GM12891 (cell line): ENCODE measurements around the gene SMIM5.

Experiments
- DNase-seq: peaks from one replicate; pipeline ENCODE4 v3.0.0; 2011; ENCODE audit warnings: low spot score; ENCODE audit not compliant: insufficient read length
- FAIRE-seq: peaks from 2 replicates; lab custom pipeline; 2011; peaks lifted over from hg19 to GRCh38; lab: Jason Lieb, UNC
- PAX5 ChIP-seq: IDR thresholded peaks from 2 replicates; pipeline ENCODE4 v1.6.1; 2011; ENCODE audit warnings: low read length, moderate library complexity, mild to moderate bottlenecking; ENCODE audit not compliant: insufficient read depth, severe bottlenecking
- POLR2A ChIP-seq: IDR thresholded peaks from 2 replicates; pipeline ENCODE4 v1.6.1; 2011; ENCODE audit warnings: low read depth, low read length, control low read depth
- POLR2AphosphoS5 ChIP-seq: IDR thresholded peaks from 2 replicates; pipeline ENCODE4 v1.6.1; 2011; ENCODE audit warnings: low read depth, low read length, control low read depth
- POU2F2 ChIP-seq: IDR thresholded peaks from 2 replicates; pipeline ENCODE4 v1.6.1; 2011; ENCODE audit warnings: low read depth, mild to moderate bottlenecking, control low read depth, low read length, moderate library complexity
- SPI1 ChIP-seq: IDR thresholded peaks from 2 replicates; pipeline ENCODE4 v1.6.1; 2011; ENCODE audit warnings: low read depth, low read length, control low read depth
- TAF1 ChIP-seq: IDR thresholded peaks from 2 replicates; pipeline ENCODE4 v1.6.1; 2011; ENCODE audit warnings: low read depth, low read length, control low read depth

The SMIM5 gene

DNA sequence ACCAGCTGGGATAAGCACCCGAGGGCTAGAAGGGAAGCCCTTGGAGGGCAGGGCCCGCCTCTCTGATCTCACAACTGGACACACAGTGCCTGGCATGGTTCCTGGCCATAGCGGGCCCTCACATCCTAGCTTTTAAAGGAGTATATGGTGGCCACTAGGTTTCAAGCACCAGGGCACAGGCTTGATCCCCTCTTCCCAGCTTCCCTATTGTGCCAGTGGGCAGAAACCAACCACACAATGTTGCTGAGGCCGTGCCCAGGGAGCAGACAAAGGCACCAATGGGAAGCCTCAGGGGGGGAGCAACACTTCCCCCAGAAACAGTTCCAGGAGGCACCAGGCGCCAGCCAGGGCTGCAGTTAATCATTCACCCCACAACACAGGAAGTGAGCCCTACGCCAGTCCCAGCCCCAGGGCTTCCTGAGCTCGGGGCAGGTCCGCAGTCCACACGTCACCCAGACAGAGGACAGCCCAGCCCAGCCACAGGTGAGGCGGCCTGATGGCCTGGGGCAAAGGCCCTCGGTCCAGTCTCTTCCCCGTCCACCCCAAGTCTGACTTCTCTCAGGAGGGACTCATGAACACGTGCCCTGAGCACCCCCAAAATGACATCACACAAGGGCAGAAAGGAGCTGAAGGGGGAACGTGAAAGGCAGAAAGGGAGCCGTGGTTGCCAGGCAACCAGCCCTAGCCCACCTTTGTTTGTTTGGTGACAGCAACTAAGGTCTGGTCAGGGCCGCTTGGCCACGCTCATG lies 12.8 kb downstream of the SMIM5 start:
- FAIRE-seq, result peak; percentile 86
- TF ChIP-seq TAF1 (no peak), SPI1 (peak; percentile 56)
- peak; percentile 49 for DNase-seq

DNA sequence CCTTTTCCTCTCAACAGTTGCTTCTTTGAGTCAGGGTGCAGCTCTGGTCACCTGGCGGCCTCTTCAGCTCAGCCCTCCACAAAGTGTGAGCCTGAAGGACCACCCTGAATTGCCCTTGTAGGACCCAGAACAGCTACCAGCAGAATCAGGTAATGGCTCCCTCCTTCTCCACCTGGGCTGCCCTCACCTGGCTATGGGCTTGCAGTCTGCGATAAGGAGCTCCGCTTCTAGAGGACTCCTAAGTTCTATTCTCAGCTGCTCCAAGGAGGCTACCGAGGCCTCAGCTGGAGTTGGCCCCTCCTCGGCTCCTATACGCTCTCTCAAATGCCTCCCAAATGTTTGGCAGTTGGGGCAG lies 13.4 kb downstream of the SMIM5 start:
- TF ChIP-seq POLR2A (no peak), TAF1 (no peak), PAX5 (no peak), POLR2AphosphoS5 (no peak), POU2F2 (no peak), SPI1 (no peak)
- no peak for FAIRE-seq
- no peak for DNase-seq

DNA sequence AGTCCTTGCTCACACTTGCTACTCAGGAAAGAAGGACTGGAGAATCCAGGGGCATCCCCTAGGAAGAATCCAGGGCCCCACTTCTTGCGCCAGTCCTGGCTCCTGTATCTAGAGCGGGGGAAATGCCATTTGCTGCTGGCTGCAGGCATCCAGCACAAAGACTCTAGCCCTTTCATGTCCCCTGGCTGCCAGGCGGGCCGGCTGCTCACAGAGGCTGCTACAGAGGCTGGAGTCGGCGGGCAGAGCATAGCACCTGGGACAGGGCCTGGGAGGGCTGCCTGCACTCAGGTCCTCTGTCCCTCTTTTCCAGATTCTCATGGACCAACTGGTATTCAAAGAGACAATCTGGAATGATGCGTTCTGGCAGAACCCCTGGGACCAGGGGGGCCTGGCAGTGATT lies 13.8 kb downstream of the SMIM5 start:
- TF ChIP-seq PAX5, result no peak
- no peak for TF ChIP-seq POLR2AphosphoS5
- DNase-seq (no peak), FAIRE-seq (no peak)

DNA sequence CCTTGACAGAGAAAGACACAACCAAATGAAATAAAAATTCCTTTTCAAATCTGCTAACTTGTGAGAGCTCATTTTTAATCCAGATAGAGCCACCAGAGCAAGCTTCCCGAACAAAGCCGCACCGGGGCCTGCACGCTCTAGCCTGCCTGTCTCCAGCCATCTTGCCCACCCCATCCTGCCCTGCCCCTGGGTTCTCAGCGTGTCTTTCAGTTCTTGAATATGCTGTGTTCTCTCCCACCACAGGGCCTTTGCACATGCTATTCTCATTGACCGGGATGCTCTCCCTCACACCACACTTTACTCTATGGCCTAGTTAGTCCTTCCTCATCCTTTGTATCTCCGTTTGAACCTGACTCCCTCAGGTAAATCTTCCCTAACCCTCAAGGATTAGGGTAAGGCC lies 14.7 kb downstream of the SMIM5 start:
- DNase-seq, result no peak
- no peak for TF ChIP-seq TAF1
- no peak for TF ChIP-seq POU2F2
- no peak for TF ChIP-seq POLR2A
- TF ChIP-seq POLR2AphosphoS5, result no peak
- TF ChIP-seq PAX5, result no peak
- no peak for FAIRE-seq

- TF ChIP-seq SPI1, result no peak
- TF ChIP-seq POLR2AphosphoS5, result no peak
- TF ChIP-seq TAF1, result no peak
- no peak for TF ChIP-seq POLR2A
- TF ChIP-seq POU2F2, result no peak
- no peak for TF ChIP-seq PAX5
- FAIRE-seq (no peak), DNase-seq (no peak)
Observed at GRCh38 chr17:75649687-75650086, 16.5 kb downstream of the SMIM5 start.

DNA sequence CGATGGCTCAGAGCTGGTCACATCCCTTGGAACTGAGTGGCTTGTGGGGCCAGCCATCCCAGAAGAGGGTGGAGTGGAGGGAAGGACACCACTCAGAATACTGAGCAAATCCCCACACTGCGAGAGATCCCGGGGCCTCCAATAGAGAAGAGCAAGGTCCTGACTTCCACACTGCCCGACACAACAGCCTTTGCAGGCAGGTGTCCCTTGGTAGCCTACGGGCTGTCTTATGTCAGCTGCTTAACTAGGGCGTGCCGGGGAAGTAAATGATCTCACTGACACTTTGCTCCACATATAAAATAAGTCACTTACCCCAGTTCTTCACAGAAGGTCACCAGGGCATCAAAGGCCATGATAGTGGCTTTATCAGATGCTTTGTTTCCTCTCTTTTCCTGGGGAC lies 17.6 kb downstream of the SMIM5 start:
- FAIRE-seq, result no peak
- TF ChIP-seq POLR2A (no peak), POLR2AphosphoS5 (no peak), TAF1 (no peak), SPI1 (no peak), PAX5 (no peak), POU2F2 (no peak)
- no peak for DNase-seq

GRCh38 chr17:75652341-75652740 lies 19.1 kb downstream of the SMIM5 start:
- no peak for DNase-seq
- no peak for FAIRE-seq
- TF ChIP-seq SPI1, result no peak
- TF ChIP-seq POU2F2, result no peak
- TF ChIP-seq TAF1, result no peak
- TF ChIP-seq PAX5, result no peak

GRCh38 chr17:75652934-75653549 lies 19.8 kb downstream of the SMIM5 start:
- FAIRE-seq (peak; percentile 71), DNase-seq (peak; percentile 55)

DNA sequence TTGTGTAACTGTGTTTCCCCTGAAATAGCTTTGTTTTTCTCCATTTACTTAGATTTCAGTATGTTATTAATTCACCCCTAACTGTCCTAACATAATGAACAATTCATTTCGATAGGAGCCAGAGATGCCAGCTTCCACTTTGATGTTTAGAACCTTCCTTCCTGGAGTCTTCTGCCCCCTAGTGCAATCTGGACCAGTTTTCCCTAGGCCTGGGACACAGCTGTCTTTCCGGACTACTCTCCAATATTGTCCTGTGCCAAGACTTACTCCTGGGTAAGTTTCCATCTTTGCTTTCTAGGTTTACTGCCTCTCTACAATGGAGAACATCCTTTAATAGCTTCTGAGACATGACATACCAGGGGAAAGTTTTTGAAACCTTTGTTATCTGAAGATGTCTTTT lies 20.9 kb downstream of the SMIM5 start:
- FAIRE-seq, result peak; percentile 40
- TF ChIP-seq POLR2AphosphoS5 (no peak), TAF1 (no peak), POLR2A (no peak), SPI1 (no peak), POU2F2 (no peak), PAX5 (no peak)
- no peak for DNase-seq

More at GRCh38 chr17:75652934-75653549, 19.8 kb downstream of the SMIM5 start:
- TF ChIP-seq POLR2A (no peak), SPI1 (no peak), TAF1 (no peak), PAX5 (no peak), POU2F2 (no peak), POLR2AphosphoS5 (no peak)

DNA sequence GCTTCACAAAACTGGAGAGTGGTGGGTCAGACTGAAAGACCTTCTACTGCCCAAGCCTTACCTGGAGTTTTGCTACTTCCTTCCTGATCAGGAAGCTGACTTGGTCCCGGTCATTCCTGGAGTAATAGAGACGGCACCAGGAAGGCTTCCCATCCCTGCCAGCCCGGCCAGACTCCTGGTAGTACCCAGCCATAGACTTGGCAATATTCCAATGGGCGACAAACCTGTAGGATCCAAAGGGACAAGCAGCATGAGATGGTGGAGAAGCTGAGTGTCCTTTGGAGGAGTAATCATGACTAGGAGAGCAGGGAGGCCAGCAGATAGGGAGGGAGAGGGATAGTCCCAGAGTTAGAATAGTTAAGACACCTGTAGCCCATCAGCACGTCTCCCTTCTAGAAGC lies 25.0 kb downstream of the SMIM5 start:
- no peak for DNase-seq
- TF ChIP-seq TAF1, result no peak
- TF ChIP-seq POU2F2, result no peak
- TF ChIP-seq POLR2A, result no peak
- TF ChIP-seq PAX5, result no peak
- TF ChIP-seq SPI1, result no peak
- TF ChIP-seq POLR2AphosphoS5, result no peak
- no peak for FAIRE-seq
